ENCODE measurements around the gene FUT1.

Gene FUT1

DNA sequence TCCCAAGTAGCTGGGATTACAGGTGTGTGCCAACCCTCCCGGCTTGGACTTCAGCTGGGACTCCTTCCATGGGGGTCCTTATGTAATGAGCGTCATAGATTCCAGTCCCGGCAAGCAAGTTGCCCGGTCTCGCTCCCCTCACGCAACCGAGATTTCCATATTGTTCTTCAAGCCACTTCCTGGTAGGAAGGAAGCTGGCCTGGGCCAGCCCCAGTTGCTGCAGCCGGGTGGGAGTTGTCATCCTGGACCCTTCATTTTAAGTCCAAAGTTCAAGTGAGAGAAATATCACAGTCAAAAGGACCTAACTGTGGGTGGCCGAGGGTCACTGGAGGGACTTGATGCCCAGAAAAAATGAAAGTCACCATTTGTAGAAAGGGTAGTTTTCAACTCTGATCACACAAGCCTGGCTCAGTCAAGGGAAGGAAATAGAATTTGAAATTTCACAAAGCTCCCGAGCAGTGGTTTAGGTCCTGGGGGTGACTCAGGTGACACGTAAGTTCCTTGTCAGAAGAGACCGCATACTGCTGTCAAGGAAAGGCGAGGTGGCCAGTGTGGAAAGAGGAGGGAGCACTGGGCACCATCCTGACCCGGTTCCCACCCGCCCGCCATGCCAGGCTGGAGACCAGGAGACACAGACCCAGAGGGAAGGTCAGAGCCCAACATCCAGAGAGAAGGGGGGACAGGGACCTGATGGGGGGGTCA is 8.2 kb upstream of the FUT1 start:
- TF ChIP-seq, protein P1, sequence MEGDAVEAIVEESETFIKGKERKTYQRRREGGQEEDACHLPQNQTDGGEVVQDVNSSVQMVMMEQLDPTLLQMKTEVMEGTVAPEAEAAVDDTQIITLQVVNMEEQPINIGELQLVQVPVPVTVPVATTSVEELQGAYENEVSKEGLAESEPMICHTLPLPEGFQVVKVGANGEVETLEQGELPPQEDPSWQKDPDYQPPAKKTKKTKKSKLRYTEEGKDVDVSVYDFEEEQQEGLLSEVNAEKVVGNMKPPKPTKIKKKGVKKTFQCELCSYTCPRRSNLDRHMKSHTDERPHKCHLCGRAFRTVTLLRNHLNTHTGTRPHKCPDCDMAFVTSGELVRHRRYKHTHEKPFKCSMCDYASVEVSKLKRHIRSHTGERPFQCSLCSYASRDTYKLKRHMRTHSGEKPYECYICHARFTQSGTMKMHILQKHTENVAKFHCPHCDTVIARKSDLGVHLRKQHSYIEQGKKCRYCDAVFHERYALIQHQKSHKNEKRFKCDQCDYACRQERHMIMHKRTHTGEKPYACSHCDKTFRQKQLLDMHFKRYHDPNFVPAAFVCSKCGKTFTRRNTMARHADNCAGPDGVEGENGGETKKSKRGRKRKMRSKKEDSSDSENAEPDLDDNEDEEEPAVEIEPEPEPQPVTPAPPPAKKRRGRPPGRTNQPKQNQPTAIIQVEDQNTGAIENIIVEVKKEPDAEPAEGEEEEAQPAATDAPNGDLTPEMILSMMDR (IDR thresholded peaks at IDR 0.05; ENCODE audit: low read depth, low read length), result no peak
- no peak overlapping the region for H3K4me3 ChIP-seq (ENCODE audit: low read depth, low read length)

DNA sequence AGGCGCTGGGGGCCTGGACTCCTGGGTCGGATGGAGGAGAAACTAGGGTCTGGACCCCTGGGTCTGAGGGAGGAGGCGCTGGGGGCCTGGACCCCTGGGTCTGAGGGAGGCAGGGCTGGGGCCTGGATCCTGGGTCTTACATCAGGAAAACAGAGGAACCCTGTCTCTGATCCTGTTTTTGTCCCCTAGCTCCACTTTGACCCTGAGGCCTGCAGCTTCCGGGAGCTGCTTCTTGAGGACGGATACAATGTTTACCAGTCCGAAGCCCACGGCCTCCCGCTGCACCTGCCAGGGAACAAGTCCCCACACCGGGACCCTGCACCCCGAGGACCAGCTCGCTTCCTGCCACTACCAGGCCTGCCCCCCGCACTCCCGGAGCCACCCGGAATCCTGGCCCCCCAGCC is 5.3 kb upstream of the FUT1 start:
- TF ChIP-seq, protein P1 (IDR thresholded peaks at IDR 0.05; ENCODE audit: low read depth, low read length), result no peak
- H3K4me3 ChIP-seq (ENCODE audit: low read depth, low read length), result no peak overlapping the region

DNA sequence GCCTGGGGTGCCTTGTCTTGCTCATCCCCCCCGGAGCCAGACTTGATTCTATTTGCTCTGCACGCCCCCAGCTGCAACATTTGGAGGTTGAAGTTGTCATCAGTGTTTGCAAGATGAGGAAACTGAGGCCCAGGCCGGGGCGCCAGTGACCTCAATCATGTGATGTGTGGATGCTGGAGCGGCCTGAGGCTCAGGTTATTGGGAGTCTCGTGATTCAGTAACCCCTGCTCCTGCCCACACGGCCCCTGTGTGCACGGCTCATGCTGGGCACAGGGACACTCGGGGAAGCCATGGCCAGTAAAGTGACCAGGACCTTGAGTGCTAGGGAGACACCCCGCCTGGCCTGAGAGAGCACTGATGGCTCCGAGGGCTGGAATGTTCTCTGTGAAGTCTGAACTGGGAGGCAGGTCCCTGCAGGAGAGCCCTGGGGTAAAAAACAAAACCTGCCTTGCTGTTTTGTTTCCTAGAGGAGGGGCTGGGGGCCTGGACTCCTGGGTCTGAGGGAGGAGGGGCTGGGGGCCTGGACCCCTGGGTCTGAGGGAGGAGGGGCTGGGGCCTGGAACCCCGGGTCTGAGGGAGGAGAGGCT is 4.7 kb upstream of the FUT1 start:
- TF ChIP-seq, protein P1 (IDR thresholded peaks at IDR 0.05; ENCODE audit: low read depth, low read length), result no peak
- H3K4me3 ChIP-seq (ENCODE audit: low read depth, low read length), result no peak overlapping the region

DNA sequence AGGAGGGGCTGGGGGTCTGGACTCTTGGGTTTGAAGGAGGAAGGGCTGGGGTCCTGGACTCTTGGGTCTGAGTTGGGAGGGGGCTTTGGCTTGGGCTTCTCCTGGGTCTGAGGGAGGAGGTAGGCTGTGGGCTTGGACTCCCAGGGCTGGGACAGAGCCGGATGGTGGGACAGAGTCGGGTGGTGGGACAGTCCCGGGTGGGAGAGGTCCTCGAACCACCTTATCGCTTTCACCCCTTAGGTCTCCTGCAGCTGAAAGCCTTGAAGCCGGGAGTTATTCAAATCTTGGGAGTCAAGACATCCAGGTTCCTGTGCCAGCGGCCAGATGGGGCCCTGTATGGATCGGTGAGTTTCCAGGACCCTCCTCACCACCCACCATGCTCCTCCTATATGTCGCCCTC is 4.2 kb upstream of the FUT1 start:
- H3K4me3 ChIP-seq (ENCODE audit: low read depth, low read length), result no peak overlapping the region
- TF ChIP-seq, protein P1 (IDR thresholded peaks at IDR 0.05; ENCODE audit: low read depth, low read length), result no peak

DNA sequence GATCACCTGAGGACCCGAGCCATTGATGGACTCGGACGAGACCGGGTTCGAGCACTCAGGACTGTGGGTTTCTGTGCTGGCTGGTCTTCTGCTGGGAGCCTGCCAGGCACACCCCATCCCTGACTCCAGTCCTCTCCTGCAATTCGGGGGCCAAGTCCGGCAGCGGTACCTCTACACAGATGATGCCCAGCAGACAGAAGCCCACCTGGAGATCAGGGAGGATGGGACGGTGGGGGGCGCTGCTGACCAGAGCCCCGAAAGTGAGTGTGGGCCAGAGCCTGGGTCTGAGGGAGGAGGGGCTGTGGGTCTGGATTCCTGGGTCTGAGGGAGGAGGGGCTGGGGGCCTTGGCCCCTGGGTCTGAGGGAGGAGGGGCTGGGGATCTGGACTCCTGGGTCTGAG is 3.8 kb upstream of the FUT1 start:
- TF ChIP-seq, protein P1 (IDR thresholded peaks at IDR 0.05; ENCODE audit: low read depth, low read length), result no peak
- no peak overlapping the region for H3K4me3 ChIP-seq (ENCODE audit: low read depth, low read length)

DNA sequence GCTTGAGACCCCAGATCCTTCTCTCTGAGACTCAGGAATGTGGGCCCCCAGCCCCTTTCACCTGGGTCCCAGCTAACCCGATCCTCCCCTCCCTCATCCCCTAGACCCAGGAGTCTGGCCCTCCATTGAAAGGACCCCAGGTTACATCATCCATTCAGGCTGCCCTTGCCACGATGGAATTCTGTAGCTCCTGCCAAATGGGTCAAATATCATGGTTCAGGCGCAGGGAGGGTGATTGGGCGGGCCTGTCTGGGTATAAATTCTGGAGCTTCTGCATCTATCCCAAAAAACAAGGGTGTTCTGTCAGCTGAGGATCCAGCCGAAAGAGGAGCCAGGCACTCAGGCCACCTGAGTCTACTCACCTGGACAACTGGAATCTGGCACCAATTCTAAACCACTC is 3.3 kb upstream of the FUT1 start:
- no peak overlapping the region for H3K4me3 ChIP-seq (ENCODE audit: low read depth, low read length)
- TF ChIP-seq, protein P1 (IDR thresholded peaks at IDR 0.05; ENCODE audit: low read depth, low read length), result no peak

DNA sequence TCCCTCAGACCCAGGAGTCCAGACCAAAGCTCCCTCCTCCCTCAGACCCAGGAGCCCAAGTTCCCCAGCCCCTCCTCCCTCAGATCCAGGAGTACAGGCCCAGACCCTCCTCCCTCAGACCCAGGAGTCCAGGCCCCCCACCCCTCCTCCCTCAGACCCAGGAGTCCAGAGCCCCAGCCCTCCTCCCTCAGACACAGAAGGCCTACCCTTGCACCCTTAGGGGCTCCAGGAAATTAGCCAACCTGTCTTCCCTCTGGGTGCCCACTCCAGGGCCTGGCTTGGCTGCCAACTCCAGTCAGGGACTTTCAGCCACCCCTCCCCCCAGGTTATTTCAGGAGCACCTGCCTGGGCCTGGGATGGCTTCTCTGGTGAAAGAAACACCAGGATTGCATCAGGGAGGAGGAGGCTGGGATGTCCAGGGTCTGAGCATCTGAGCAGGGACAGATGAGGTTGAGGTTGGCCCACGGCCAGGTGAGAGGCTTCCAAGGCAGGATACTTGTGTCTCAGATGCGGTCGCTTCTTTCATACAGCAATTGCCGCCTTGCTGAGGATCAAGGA is 2.7 kb upstream of the FUT1 start, which contains the start of gene FGF21:
TSS of gene FGF21 (plus strand) at position 441 of the 558 bp plus-strand sequence. CDS start 713 bp downstream, outside the sequence.
- TF ChIP-seq, protein P1 (IDR thresholded peaks at IDR 0.05; ENCODE audit: low read depth, low read length), result no peak
- H3K4me3 ChIP-seq (ENCODE audit: low read depth, low read length), result no peak within 1 kb of the TSS
